Upper lobe of right lung (tissue), 1 donor: ENCODE results near the gene WDR86. TPM values are rescaled to one million over a fixed set of nuclear protein-coding genes. Genes with fewer than 3 reads are reported as not detected.
A peak's percentile ranks its signal among the peaks of the same experiment; 100 is the strongest.

Experiments used
- ATAC-seq: fragments of 200-7000 bp; cut with Tn5 transposase; one replicate; pipeline ENCODE4 v1.9.1; 2020; ENCODE audit warnings: mild to moderate bottlenecking, moderate library complexity
- DNase-seq: peaks from one replicate; pipeline ENCODE4 v3.0.0-alpha.2; 2020
- H3K27ac ChIP-seq: fragments of 200-600 bp; one replicate; pipeline ENCODE4 v1.8.0; 2022
- H3K27me3 ChIP-seq: fragments of 200-600 bp; one replicate; pipeline ENCODE4 v1.8.0; 2022; ENCODE audit warnings: mild to moderate bottlenecking
- H3K36me3 ChIP-seq: fragments of 200-600 bp; one replicate; pipeline ENCODE4 v1.8.0; 2022
- H3K4me1 ChIP-seq: fragments of 200-600 bp; one replicate; pipeline ENCODE4 v1.8.0; 2022
- H3K4me3 ChIP-seq: fragments of 200-600 bp; one replicate; pipeline ENCODE4 v1.8.0; 2022; ENCODE audit warnings: mild to moderate bottlenecking
- H3K9me3 ChIP-seq: fragments of 200-600 bp; one replicate; pipeline ENCODE4 v1.8.0; 2022
- CTCF ChIP-seq: fragments of 200-600 bp; IDR thresholded peaks from one replicate; pipeline ENCODE4 v1.8.0; 2022; ENCODE audit warnings: antibody characterized with exemption
- intact Hi-C: fragments of 100-400 bp; cut with DNase I; formaldehyde crosslinking; loops from one replicate; pipeline ENCODE4 v1.11.0; 2022
- total RNA-seq: library from RNA; stranded (reverse); fragmentation: NEBNext Ultra II Directional; extraction: Animal tissue kit (Norgen Biotek cat#: 25700); gene quantifications from one replicate; pipeline ENCODE4 v1.2.1, GENCODE V29; 2021
- donor health status: DM: no; HTN: yes; CAD: no; lungs with severe emphysema.

The WDR86 gene
- total RNA-seq, 1 donor from 2014 or later = 1.3 TPM

- H3K9me3 ChIP-seq = no peaks in the 10 kb centered on the region
- intact Hi-C loops = loop anchor here (5.0 kb wide), 1 partner anchor 74 kb away; no protein-coding TSS in a partner anchor
- ATAC-seq (no peak), DNase-seq (no peak)
- no peaks in the 10 kb centered on the region for H3K36me3 ChIP-seq
- no peak for TF ChIP-seq CTCF
- no peak overlapping the region for H3K27ac ChIP-seq
- no peaks in the 10 kb centered on the region for H3K27me3 ChIP-seq
- H3K4me1 ChIP-seq = peaks cover 7% of the 10 kb centered on the region
- H3K4me3 ChIP-seq = no peak overlapping the region
These were observed 36.6 kb upstream of the WDR86 start for GRCh38 chr7:151446412-151446811.

- Histone ChIP-seq H3K4me3 (no peak overlapping the region), H3K27ac (no peak overlapping the region), H3K36me3 (no peaks in the 10 kb centered on the region), H3K27me3 (no peaks in the 10 kb centered on the region), H3K9me3 (no peaks in the 10 kb centered on the region), H3K4me1 (peaks cover 17% of the 10 kb centered on the region)
- DNase-seq (no peak), ATAC-seq (no peak)
- intact Hi-C loops = loop anchor here (5.0 kb wide), 1 partner anchor 72 kb away; no protein-coding TSS in a partner anchor
- no peak for TF ChIP-seq CTCF
These were observed 34.8 kb upstream of the WDR86 start for GRCh38 chr7:151444632-151445031.

- no peak overlapping the region for H3K27ac ChIP-seq
These were observed 33.1 kb upstream of the WDR86 start for GRCh38 chr7:151442776-151443496.

GRCh38 chr7:151440799-151441445, 31.1 kb upstream of the WDR86 start:
- peaks cover 13% of the 10 kb centered on the region for H3K4me1 ChIP-seq
- H3K4me3 ChIP-seq = no peak overlapping the region
- ATAC-seq (no peak), DNase-seq (peak; percentile 48)
- H3K36me3 ChIP-seq = no peaks in the 10 kb centered on the region
- intact Hi-C loops = no loop called here
- no peak for TF ChIP-seq CTCF
- no peaks in the 10 kb centered on the region for H3K27me3 ChIP-seq
- H3K9me3 ChIP-seq = no peaks in the 10 kb centered on the region
- no peak overlapping the region for H3K27ac ChIP-seq

More at GRCh38 chr7:151442776-151443496, 33.1 kb upstream of the WDR86 start:
- peaks cover 14% of the 10 kb centered on the region for H3K4me1 ChIP-seq
- DNase-seq (no peak), ATAC-seq (no peak)
- no peaks in the 10 kb centered on the region for H3K27me3 ChIP-seq
- intact Hi-C loops = no loop called here
- H3K9me3 ChIP-seq = no peaks in the 10 kb centered on the region
- H3K4me3 ChIP-seq = no peak overlapping the region
- H3K36me3 ChIP-seq = no peaks in the 10 kb centered on the region
- no peak for TF ChIP-seq CTCF

- H3K27ac ChIP-seq = no peak within 1 kb of the TSS
These were observed 30.3 kb upstream of the WDR86 start, which contains the start of gene CRYGN for GRCh38 chr7:151439855-151440798. TSS of gene CRYGN (minus strand) at chr7:151440141. CDS start at chr7:151439917, 224 bp downstream.

More at GRCh38 chr7:151439855-151440798, 30.3 kb upstream of the WDR86 start, which contains the start of gene CRYGN:
- Histone ChIP-seq H3K4me1 (peaks cover 13% of the 10 kb centered on the region), H3K27me3 (no peaks in the 10 kb centered on the region), H3K4me3 (peak within 1 kb of the TSS; percentile 31), H3K36me3 (no peaks in the 10 kb centered on the region), H3K9me3 (no peaks in the 10 kb centered on the region)
- DNase-seq (peak; percentile 58), ATAC-seq (peak; percentile 31)
- intact Hi-C loops = no loop called here
- no peak for TF ChIP-seq CTCF
